ENCODE data around the gene IL2RA.

- TF ChIP-seq CTCF (conservative IDR thresholded peaks at IDR 0.05; ENCODE audit: low read depth, low read length) (no peak), EZH2 (IDR thresholded peaks at IDR 0.05; ENCODE audit: low read length, unreplicated experiment) (no peak)
Observed at GRCh38 chr10:5973069-5973468, 89.1 kb downstream of the IL2RA start.

All from PC-3 (cell line).